ENCODE results near the gene DCTD. TPM values are rescaled to one million over a fixed set of nuclear protein-coding genes. Genes with fewer than 3 reads are reported as not detected.

DCTD gene
- total RNA-seq, 1 experiment from 2014 or later, result 137 TPM

DNA sequence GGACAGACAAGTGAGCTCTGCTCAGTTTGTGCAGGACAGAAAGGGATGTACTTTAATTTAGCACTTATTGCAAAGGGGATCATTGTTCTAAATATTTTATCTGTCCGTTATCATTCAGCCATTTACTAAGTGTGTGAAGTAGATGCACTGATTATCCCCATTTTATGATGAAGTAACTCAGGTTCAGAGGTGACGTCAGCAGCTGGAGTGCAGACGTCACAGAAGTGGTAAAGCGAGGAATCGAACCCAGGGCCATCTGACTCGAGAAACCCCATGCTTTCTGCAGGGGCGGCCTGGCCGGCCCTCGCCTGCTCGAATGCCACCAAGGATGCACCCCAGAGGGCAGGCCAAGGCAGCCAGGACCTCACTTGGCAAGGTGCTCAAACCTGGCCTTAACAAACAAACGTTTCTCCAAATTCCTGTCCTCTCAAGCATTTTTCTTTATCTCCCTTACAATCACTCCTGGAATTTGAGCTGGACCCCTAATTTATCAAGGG, 75.0 kb downstream of the DCTD start:
- Histone ChIP-seq H3K4me3 (no peak overlapping the region), H3K36me3 (no peaks in the 10 kb centered on the region), H3K27me3 (no peaks in the 10 kb centered on the region), H3K9me3 (no peaks in the 10 kb centered on the region)
- DNase-seq, result no peak

DNA sequence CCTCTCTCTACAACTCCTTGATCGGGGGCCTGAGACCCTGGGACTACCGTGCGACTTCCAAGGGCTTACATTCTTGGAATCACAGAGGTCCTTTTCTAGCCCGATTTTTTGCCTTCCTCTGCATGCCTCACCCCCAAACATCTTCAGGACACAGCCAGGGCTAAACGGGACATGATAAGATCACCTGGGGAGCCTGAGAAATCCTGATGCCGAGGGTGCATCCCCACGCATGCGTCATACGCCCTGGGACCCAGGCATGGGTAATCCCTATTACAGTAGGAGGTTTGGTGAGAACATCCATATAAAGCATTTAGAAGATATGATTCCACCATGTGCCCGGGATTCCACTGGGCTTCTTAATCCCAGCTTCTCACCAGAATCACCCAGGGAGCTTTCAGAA, 77.1 kb downstream of the DCTD start:
- Histone ChIP-seq H3K4me3 (no peak overlapping the region), H3K27me3 (no peaks in the 10 kb centered on the region), H3K36me3 (no peaks in the 10 kb centered on the region), H3K9me3 (no peaks in the 10 kb centered on the region)
- DNase-seq, result no peak

Other genes with a start within 250 kb of the DCTD start
- gene WWC2, start 181.9 kb upstream of the DCTD start, total RNA-seq (2014; rRNA removed; shearing (Covaris generic); ENCODE audit: low replicate concordance), result 11.4 and 16.0 TPM in 2 replicates